HepG2 (cell line): ENCODE results near the gene JMJD6. TPM values are rescaled to one million over a fixed set of nuclear protein-coding genes. Genes with fewer than 3 reads are reported as not detected.

Experiments
- ARNT ChIP-seq: fragments of 450-650 bp; IDR thresholded peaks from 2 replicates; pipeline ENCODE4 v1.6.1; 2017
- ATF7 ChIP-seq, 2 experiments: fragments of 450-650 bp in 1 of 2; sonication (generic) in 1 of 2; formaldehyde crosslinking in 1 of 2; IDR thresholded peaks; 2 replicates each; pipeline versions ENCODE4 v1.4.0 to v1.6.1; 2016 to 2020; ENCODE audit warnings: antibody characterized with exemption in 1 of 2, mild to moderate bottlenecking in 1 of 2, missing genetic modification reagents in 1 of 2
- CEBPZ ChIP-seq: IDR thresholded peaks from 2 replicates; pipeline ENCODE4 v1.6.1; 2012; ENCODE audit warnings: low read length, improper control_type of control experiment
- ELF4 ChIP-seq: sonication (generic); formaldehyde crosslinking; IDR thresholded peaks from 2 replicates; pipeline ENCODE4 v1.5.0; 2020; ENCODE audit warnings: missing genetic modification reagents, mild to moderate bottlenecking, moderate library complexity, borderline replicate concordance
- NKX3-1 ChIP-seq: sonication (generic); formaldehyde crosslinking; IDR thresholded peaks from 2 replicates; pipeline ENCODE4 v1.5.0; 2020; ENCODE audit warnings: missing genetic modification reagents
- SMYD3 ChIP-seq: sonication (generic); formaldehyde crosslinking; IDR thresholded peaks from 2 replicates; pipeline ENCODE4 v1.8.1; 2023; ENCODE audit warnings: mild to moderate bottlenecking, missing genetic modification reagents
- SOX6 ChIP-seq, 2 experiments: fragments of 450-650 bp in 1 of 2; sonication (generic) in 1 of 2; formaldehyde crosslinking in 1 of 2; IDR thresholded peaks; 2 replicates each; pipeline versions ENCODE4 v1.4.0 to v1.6.1; 2017 to 2020; ENCODE audit warnings: antibody characterized with exemption in 1 of 2, mild to moderate bottlenecking in 1 of 2, missing genetic modification reagents in 1 of 2
- TBX2 ChIP-seq: sonication (generic); formaldehyde crosslinking; IDR thresholded peaks from 2 replicates; pipeline ENCODE4 v1.5.0; 2020; ENCODE audit warnings: missing genetic modification reagents, mild to moderate bottlenecking, borderline replicate concordance
- ZBTB33 ChIP-seq: sonication (generic); formaldehyde crosslinking; IDR thresholded peaks from 2 replicates; pipeline ENCODE4 v1.4.0; 2020; ENCODE audit warnings: missing genetic modification reagents
- ZNF121 ChIP-seq: sonication (generic); formaldehyde crosslinking; IDR thresholded peaks from 2 replicates; pipeline ENCODE4 v1.5.0; 2020; ENCODE audit warnings: mild to moderate bottlenecking, missing genetic modification reagents
- ZNF274 ChIP-seq: sonication (generic); formaldehyde crosslinking; IDR thresholded peaks from 2 replicates; pipeline ENCODE4 v1.5.1; 2020; ENCODE audit warnings: mild to moderate bottlenecking, missing genetic modification reagents
- ZNF644 ChIP-seq: IDR thresholded peaks from 2 replicates; pipeline ENCODE4 v1.6.1; 2016; ENCODE audit warnings: low read depth
- ZSCAN5A ChIP-seq: sonication (generic); formaldehyde crosslinking; IDR thresholded peaks from 2 replicates; pipeline ENCODE4 v1.8.0; 2022; ENCODE audit warnings: mild to moderate bottlenecking, missing genetic modification reagents, borderline replicate concordance
- polyA plus RNA-seq, 8 experiments: library from polyadenylated mRNA; depleted of rRNA in 3 of 8; stranded (reverse) in 7 of 8; unstranded in 1 of 8; fragments of >200 nt; fragmentation: Illumina TruSeq in 4 of 8; extraction: Trizol in 4 of 8; gene quantifications; 2 replicates each; pipeline versions ENCODE4 v1.2.1 to v1.2.3, GENCODE V29; 2011 to 2016; ENCODE audit warnings: low read depth in 4 of 8, missing spikeins in 1 of 8, mixed read lengths in 1 of 8; ENCODE audit not compliant: insufficient read depth in 1 of 8
- total RNA-seq, 5 experiments: library from RNA; depleted of rRNA; stranded (reverse); fragments of >200 nt; fragmentation: Illumina TruSeq; extraction: Trizol; gene quantifications; 2 replicates each; pipeline ENCODE4 v1.2.3, GENCODE V29; 2016; ENCODE audit warnings: low read depth in 1 of 5
- TF ChIP-seq, protein P1 (sequence below): sonication (generic); formaldehyde crosslinking; IDR thresholded peaks from 2 replicates; pipeline ENCODE4 v1.4.0; 2020; ENCODE audit warnings: missing genetic modification reagents
- TF ChIP-seq, protein P2 (sequence below): sonication (generic); formaldehyde crosslinking; IDR thresholded peaks from 2 replicates; pipeline ENCODE4 v1.4.0; 2020; ENCODE audit warnings: mild to moderate bottlenecking, missing genetic modification reagents

JMJD6 gene
- total and polyA plus RNA-seq, 2 of the 13 experiments (the other 11 are each of a cell fraction or from before 2014, with no cell fraction given), result 33.6 to 41.0 TPM

GRCh38 chr17:76726231-76726775 is at the start of gene JMJD6 (continued):
- no peak for TF ChIP-seq CEBPZ
- TF ChIP-seq ZNF121, result no peak
- TF ChIP-seq ZBTB33, result no peak
- TF ChIP-seq, protein P1, sequence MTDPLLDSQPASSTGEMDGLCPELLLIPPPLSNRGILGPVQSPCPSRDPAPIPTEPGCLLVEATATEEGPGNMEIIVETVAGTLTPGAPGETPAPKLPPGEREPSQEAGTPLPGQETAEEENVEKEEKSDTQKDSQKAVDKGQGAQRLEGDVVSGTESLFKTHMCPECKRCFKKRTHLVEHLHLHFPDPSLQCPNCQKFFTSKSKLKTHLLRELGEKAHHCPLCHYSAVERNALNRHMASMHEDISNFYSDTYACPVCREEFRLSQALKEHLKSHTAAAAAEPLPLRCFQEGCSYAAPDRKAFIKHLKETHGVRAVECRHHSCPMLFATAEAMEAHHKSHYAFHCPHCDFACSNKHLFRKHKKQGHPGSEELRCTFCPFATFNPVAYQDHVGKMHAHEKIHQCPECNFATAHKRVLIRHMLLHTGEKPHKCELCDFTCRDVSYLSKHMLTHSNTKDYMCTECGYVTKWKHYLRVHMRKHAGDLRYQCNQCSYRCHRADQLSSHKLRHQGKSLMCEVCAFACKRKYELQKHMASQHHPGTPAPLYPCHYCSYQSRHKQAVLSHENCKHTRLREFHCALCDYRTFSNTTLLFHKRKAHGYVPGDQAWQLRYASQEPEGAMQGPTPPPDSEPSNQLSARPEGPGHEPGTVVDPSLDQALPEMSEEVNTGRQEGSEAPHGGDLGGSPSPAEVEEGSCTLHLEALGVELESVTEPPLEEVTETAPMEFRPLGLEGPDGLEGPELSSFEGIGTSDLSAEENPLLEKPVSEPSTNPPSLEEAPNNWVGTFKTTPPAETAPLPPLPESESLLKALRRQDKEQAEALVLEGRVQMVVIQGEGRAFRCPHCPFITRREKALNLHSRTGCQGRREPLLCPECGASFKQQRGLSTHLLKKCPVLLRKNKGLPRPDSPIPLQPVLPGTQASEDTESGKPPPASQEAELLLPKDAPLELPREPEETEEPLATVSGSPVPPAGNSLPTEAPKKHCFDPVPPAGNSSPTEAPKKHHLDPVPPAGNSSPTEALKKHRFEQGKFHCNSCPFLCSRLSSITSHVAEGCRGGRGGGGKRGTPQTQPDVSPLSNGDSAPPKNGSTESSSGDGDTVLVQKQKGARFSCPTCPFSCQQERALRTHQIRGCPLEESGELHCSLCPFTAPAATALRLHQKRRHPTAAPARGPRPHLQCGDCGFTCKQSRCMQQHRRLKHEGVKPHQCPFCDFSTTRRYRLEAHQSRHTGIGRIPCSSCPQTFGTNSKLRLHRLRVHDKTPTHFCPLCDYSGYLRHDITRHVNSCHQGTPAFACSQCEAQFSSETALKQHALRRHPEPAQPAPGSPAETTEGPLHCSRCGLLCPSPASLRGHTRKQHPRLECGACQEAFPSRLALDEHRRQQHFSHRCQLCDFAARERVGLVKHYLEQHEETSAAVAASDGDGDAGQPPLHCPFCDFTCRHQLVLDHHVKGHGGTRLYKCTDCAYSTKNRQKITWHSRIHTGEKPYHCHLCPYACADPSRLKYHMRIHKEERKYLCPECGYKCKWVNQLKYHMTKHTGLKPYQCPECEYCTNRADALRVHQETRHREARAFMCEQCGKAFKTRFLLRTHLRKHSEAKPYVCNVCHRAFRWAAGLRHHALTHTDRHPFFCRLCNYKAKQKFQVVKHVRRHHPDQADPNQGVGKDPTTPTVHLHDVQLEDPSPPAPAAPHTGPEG (CRISPR knock-in tag), result no peak
- no peak for TF ChIP-seq ATF7 (IDR thresholded peaks at IDR 0.05)
- no peak for TF ChIP-seq ATF7 (CRISPR knock-in tag; IDR thresholded peaks at IDR 0.05)
- TF ChIP-seq, protein P2, sequence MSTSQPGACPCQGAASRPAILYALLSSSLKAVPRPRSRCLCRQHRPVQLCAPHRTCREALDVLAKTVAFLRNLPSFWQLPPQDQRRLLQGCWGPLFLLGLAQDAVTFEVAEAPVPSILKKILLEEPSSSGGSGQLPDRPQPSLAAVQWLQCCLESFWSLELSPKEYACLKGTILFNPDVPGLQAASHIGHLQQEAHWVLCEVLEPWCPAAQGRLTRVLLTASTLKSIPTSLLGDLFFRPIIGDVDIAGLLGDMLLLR, result 0 out of 2 replicates have a peak, but pooled peaks have one; percentile 66
- TF ChIP-seq TBX2 (CRISPR knock-in tag), result peak; percentile 87
- TF ChIP-seq SMYD3 (CRISPR knock-in tag), result no peak
- TF ChIP-seq ZNF274 (CRISPR knock-in tag), result no peak
- TF ChIP-seq NKX3-1 (CRISPR knock-in tag), result 0 out of 2 replicates have a peak, but pooled peaks have one; percentile 51
- TF ChIP-seq ZSCAN5A (CRISPR knock-in tag), result no peak; the same call in 1 of the 2 replicates
- TF ChIP-seq SOX6 (IDR thresholded peaks at IDR 0.05), result no peak
- peak; percentile 41 for TF ChIP-seq SOX6 (CRISPR knock-in tag; IDR thresholded peaks at IDR 0.05)
- TF ChIP-seq ZNF644 (CRISPR knock-in tag), result no peak
- no peak for TF ChIP-seq ARNT
- peak; percentile 85 for TF ChIP-seq ELF4 (CRISPR knock-in tag)
